ENCODE measurements around the gene CAMTA1. TPM values are rescaled to one million over a fixed set of nuclear protein-coding genes. Genes with fewer than 3 reads are reported as not detected.

The CAMTA1 gene
- total and polyA plus RNA-seq, 8 donors, result 13.0 to 54.2 (median 23.6) TPM

DNA sequence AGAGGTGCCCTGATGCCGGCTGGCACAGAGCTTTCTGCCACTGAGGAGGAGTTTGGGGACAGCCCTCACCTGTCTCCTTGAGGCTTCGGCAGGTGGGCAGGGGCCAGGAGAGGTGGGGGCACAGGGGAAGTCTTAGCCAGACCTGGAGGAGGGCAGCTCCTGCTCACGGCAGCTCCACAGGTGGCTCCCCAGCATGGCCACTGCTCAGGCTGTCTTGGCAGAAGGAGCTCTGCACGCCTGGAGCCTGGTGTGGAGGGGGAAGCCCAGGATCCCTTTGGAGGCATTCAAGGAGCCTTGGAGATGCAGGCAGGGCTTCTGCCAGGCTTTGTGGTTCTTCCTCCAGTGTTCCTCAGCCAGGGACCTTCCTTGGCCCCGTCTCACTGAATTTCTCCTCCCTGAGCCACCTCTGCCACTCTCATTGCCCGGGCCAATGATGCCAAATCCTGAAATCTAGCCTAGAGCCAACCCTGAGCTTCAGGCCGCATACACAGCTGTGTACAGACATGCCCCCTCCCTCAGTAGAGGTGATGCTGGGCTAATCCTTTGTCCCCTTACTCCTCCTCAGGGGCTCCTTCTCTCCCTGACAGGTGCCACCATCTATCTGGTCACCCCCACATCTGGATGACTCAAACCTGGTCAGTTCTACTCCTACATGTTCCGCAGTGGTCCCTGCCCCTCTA lies 734.1 kb downstream of the CAMTA1 start:
- TF ChIP-seq, protein P1, sequence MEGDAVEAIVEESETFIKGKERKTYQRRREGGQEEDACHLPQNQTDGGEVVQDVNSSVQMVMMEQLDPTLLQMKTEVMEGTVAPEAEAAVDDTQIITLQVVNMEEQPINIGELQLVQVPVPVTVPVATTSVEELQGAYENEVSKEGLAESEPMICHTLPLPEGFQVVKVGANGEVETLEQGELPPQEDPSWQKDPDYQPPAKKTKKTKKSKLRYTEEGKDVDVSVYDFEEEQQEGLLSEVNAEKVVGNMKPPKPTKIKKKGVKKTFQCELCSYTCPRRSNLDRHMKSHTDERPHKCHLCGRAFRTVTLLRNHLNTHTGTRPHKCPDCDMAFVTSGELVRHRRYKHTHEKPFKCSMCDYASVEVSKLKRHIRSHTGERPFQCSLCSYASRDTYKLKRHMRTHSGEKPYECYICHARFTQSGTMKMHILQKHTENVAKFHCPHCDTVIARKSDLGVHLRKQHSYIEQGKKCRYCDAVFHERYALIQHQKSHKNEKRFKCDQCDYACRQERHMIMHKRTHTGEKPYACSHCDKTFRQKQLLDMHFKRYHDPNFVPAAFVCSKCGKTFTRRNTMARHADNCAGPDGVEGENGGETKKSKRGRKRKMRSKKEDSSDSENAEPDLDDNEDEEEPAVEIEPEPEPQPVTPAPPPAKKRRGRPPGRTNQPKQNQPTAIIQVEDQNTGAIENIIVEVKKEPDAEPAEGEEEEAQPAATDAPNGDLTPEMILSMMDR (IDR thresholded peaks at IDR 0.05), result no peak
- no peaks in the 10 kb centered on the region for H3K4me1 ChIP-seq
- intact Hi-C loops (cut with DNase I), result no loop called here
- 73 to 74% methylated on average over 8 of the region's 8 CpGs for WGBS, 2 donors
- FAIRE-seq (no peak), ATAC-seq (no peak), DNase-seq (peak in 1 of 6 donors; percentile 55)
- H3K27me3 ChIP-seq, result no peaks in the 10 kb centered on the region
- no peak overlapping the region for H3K4me3 ChIP-seq
- H3K27ac ChIP-seq, result no peak overlapping the region
- H3K9me3 ChIP-seq, result no peaks in the 10 kb centered on the region
- no peaks in the 10 kb centered on the region for H3K36me3 ChIP-seq

DNA sequence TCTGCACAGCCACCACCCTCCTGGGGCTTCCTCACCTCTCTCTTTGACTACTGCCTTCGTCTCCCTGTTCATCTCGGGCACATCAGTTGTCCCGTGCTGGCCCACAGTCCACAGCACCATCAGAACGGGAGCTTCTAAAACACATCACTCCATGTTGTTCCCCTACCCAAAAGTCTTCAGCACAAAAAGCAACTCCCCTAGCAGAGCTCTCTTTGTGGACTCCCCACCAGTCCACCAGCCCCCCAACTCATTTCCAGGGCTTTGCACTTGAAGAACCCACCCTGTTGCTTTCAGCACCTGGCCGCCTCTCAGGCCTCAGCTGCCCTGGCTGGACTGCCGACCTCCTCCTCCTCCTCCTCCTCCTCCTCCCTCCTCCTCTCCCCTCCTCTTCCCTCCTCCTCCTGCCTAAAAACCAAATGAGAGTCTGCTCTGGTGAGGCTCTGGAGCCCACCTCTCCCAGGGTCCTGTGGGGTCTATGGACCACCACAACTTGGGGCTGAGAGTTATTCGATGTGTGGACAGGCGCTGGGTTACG lies 734.7 kb downstream of the CAMTA1 start:
- intact Hi-C loops (cut with DNase I), result no loop called here
- DNase-seq (peak in 1 of 6 donors; percentile 33), ATAC-seq (no peak), FAIRE-seq (no peak)
- Histone ChIP-seq H3K4me3 (no peak overlapping the region), H3K4me1 (no peaks in the 10 kb centered on the region), H3K36me3 (no peaks in the 10 kb centered on the region), H3K27ac (no peak overlapping the region), H3K27me3 (no peaks in the 10 kb centered on the region), H3K9me3 (no peaks in the 10 kb centered on the region)
- 73 to 81% methylated on average over 9 of the region's 9 CpGs for WGBS, 2 donors
- TF ChIP-seq, protein P1 (IDR thresholded peaks at IDR 0.05), result no peak

DNA sequence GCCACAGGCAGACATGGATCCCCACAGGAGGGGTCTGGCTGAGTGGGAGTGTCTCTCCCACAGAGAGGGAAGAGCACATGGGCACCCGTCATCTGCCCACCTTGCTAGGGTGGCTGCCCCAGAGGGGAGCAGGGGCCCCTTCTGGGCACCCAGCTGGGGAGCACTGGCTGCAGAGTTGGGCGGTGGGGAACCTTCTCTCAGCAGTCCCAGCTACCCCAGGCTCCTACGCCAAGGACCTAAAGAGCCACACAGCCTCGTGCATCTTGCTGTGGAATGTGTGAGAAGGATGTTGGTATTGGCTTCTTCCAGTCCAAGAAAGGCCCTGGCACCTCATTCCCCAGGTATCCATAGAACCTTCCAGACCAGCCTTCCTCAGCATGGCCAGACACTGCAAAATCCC lies 735.2 kb downstream of the CAMTA1 start:
- DNase-seq (peak in 1 of 6 donors; percentile 30), FAIRE-seq (no peak), ATAC-seq (no peak)
- Histone ChIP-seq H3K27me3 (no peaks in the 10 kb centered on the region), H3K4me1 (no peaks in the 10 kb centered on the region), H3K9me3 (no peaks in the 10 kb centered on the region), H3K27ac (no peak overlapping the region), H3K36me3 (no peaks in the 10 kb centered on the region), H3K4me3 (no peak overlapping the region)
- 68 to 76% methylated on average over 4 of the region's 4 CpGs for WGBS, 2 donors
- TF ChIP-seq, protein P1 (IDR thresholded peaks at IDR 0.05), result no peak
- intact Hi-C loops (cut with DNase I), result no loop called here

DNA sequence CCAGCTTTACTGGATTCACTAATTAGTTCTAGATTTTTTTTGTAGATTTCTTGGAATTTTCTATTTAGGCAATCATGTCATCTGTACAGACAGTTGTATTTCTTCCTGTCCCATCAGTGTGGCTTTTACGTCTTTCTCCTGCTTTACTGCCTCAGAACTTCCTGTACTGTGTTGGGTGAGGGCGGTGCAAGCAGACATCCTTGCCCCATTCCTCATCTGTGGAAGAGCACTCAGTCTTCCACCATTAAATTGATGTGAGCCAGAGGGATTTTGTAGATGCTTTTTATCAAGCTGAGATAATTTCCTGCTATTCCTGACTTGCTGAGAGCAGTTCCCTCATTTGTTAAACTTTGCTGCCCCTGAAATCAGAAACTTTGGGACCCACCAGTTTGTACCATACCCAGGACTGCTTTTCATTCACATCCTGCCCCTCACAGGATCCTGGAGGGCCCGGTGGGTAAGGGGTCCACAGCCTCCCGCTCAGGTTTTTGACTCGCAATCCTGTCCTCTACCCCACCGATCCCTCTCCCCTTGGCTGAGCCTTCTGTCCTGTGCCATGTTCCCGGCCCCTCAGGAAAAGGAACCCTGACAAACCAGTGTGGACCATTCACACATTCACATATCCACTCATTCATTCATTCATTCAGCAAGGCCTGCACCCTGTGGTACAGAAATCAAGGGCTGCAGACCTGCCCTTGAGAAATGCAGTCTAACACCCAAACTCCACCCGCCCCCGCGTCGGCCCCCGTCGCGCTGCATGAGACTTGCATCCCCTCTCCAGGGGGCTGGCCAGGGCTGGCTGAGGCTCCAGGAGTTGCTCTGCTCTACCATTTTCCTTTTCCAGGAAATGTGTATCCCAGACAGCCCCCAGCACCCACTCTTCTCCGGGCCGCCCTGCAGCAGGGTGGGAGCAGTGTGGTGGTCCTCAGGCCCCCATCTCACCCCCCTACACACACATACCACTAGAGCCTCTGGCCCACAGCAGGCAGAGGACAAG lies 739.4 kb downstream of the CAMTA1 start:
- Histone ChIP-seq H3K36me3 (no peaks in the 10 kb centered on the region), H3K4me3 (no peak overlapping the region), H3K27me3 (no peaks in the 10 kb centered on the region), H3K9me3 (no peaks in the 10 kb centered on the region), H3K4me1 (no peaks in the 10 kb centered on the region), H3K27ac (no peak overlapping the region)
- FAIRE-seq (no peak), ATAC-seq (no peak), DNase-seq (peak in 1 of 6 donors; percentile 35)
- 71 to 80% methylated on average over 16 of the region's 16 CpGs for WGBS, 2 donors
- intact Hi-C loops (cut with DNase I), result no loop called here
- TF ChIP-seq, protein P1 (IDR thresholded peaks at IDR 0.05), result no peak
